RWPE2 (cell line): ENCODE measurements around the gene CD40.

Experiments used
- ATAC-seq: fragments of 200-7000 bp; cut with Tn5 transposase; 3 replicates; pipeline ENCODE4 v1.9.1; 2021; ENCODE audit warnings: low read depth
- DNase-seq: peaks from one replicate; pipeline ENCODE4 v3.0.0-alpha.2; 2020; ENCODE audit warnings: low spot score
- H3K27ac ChIP-seq: fragments of 450-650 bp; 2 replicates; pipeline ENCODE4 v1.5.1; 2017; ENCODE audit warnings: mild to moderate bottlenecking; ENCODE audit not compliant: poor library complexity, severe bottlenecking
- H3K27me3 ChIP-seq: fragments of 250-450 bp; sonication (Bioruptor Pico); 2 replicates; pipeline ENCODE4 v1.5.1; 2021; ENCODE audit warnings: mild to moderate bottlenecking, moderate library complexity; ENCODE audit not compliant: insufficient read depth, poor library complexity, severe bottlenecking
- H3K36me3 ChIP-seq: fragments of 250-450 bp; sonication (Bioruptor Pico); 2 replicates; pipeline ENCODE4 v1.5.1; 2020; ENCODE audit warnings: low read depth, mild to moderate bottlenecking, moderate library complexity
- H3K4me1 ChIP-seq: fragments of 250-450 bp; sonication (Bioruptor Pico); 2 replicates; pipeline ENCODE4 v1.5.1; 2021; ENCODE audit warnings: mild to moderate bottlenecking, moderate library complexity; ENCODE audit not compliant: insufficient read depth, poor library complexity, severe bottlenecking
- H3K4me3 ChIP-seq: fragments of 250-450 bp; sonication (Bioruptor Pico); 2 replicates; pipeline ENCODE4 v1.5.1; 2021; ENCODE audit warnings: mild to moderate bottlenecking, moderate library complexity; ENCODE audit not compliant: severe bottlenecking
- H3K9me3 ChIP-seq: fragments of 250-450 bp; sonication (Bioruptor Pico); 2 replicates; pipeline ENCODE4 v1.5.1; 2021; ENCODE audit warnings: mild to moderate bottlenecking, moderate library complexity; ENCODE audit not compliant: severe bottlenecking
- TF ChIP-seq, protein P1 (sequence below): fragments of 450-650 bp; IDR thresholded peaks from one replicate; pipeline ENCODE4 v1.5.1; 2017; ENCODE audit warnings: mild to moderate bottlenecking, moderate library complexity; ENCODE audit not compliant: poor library complexity, severe bottlenecking

The CD40 gene

DNA sequence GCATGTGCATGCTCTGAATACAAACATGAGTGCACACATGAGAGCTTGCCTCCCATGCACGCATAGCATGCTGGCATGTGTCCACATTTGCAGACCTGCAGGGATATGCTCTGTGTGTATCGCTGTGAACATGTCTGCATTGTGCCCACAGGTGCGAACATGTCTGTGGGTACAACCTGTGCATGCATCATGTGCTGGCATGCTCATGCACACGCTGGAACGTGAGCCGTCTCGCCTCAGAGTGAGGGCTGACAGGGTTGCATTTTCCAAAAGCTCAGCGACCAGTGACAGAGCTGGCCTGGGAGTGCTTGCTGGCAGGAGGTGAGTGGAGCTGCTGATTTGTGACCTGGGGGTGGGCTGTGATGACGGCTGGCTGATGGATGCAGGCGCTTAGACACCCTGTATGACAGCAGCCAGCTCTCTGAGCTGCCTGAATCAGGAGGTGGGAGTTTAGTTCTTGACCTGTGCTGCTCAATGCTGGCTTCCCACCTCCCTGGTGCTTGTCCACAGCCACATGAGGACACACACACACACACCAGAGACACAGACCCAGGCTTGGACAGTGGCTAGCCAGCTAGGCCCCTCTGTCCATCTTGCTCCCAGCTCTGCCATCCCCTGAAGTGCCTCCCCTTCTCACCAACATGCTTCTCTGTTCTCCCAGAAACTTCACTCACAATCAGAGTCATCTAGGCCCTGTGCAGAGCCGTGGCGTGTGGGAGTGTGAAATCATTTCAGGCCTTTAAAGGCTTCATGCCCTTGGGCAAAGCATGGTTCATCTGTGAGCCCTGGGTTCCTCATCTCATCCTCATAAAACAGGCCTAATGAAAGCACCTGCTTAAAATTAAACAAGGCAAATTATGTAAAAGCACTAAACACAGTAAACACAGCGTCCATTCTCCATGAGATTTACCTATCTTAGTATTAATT lies 51.4 kb downstream of the CD40 start:
- DNase-seq (no peak), ATAC-seq (peak; percentile 22; the same call in 2 of the 3 replicates)
- no peak overlapping the region for H3K27ac ChIP-seq
- H3K9me3 ChIP-seq, result no peaks in the 10 kb centered on the region
- H3K4me1 ChIP-seq, result no peaks in the 10 kb centered on the region
- H3K36me3 ChIP-seq, result no peaks in the 10 kb centered on the region
- H3K27me3 ChIP-seq, result peaks cover 36% of the 10 kb centered on the region
- H3K4me3 ChIP-seq, result no peak overlapping the region
- TF ChIP-seq, protein P1, sequence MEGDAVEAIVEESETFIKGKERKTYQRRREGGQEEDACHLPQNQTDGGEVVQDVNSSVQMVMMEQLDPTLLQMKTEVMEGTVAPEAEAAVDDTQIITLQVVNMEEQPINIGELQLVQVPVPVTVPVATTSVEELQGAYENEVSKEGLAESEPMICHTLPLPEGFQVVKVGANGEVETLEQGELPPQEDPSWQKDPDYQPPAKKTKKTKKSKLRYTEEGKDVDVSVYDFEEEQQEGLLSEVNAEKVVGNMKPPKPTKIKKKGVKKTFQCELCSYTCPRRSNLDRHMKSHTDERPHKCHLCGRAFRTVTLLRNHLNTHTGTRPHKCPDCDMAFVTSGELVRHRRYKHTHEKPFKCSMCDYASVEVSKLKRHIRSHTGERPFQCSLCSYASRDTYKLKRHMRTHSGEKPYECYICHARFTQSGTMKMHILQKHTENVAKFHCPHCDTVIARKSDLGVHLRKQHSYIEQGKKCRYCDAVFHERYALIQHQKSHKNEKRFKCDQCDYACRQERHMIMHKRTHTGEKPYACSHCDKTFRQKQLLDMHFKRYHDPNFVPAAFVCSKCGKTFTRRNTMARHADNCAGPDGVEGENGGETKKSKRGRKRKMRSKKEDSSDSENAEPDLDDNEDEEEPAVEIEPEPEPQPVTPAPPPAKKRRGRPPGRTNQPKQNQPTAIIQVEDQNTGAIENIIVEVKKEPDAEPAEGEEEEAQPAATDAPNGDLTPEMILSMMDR, result no peak

GRCh38 chr20:46171476-46171875 lies 53.4 kb downstream of the CD40 start:
- Histone ChIP-seq H3K27me3 (peaks cover 52% of the 10 kb centered on the region), H3K9me3 (no peaks in the 10 kb centered on the region), H3K4me1 (no peaks in the 10 kb centered on the region), H3K36me3 (no peaks in the 10 kb centered on the region), H3K27ac (no peak overlapping the region), H3K4me3 (no peak overlapping the region)
- TF ChIP-seq, protein P1, result no peak
- DNase-seq, result no peak
- ATAC-seq, result no peak

DNA sequence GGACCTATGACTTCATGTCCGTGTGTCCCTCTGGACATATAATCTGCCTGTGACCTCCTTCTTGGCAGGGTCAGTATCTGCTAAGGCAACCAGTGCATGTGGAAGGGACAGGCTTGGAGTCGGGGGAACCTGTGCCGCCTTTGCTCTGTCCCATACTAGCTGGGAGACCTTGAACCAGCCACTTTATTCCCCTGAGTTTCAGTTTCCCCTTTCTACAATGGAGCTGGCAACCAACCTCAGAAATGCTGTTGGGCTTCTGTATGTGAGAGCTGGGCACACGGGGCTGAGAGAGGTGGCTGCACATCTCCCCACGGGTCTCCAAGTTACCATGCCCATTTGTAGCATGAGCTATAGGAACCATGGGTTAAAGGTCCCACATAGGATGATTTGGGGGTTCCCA lies 53.8 kb downstream of the CD40 start:
- Histone ChIP-seq H3K4me3 (no peak overlapping the region), H3K4me1 (no peaks in the 10 kb centered on the region), H3K36me3 (no peaks in the 10 kb centered on the region), H3K9me3 (no peaks in the 10 kb centered on the region), H3K27me3 (peaks cover 54% of the 10 kb centered on the region), H3K27ac (no peak overlapping the region)
- DNase-seq (no peak), ATAC-seq (no peak)
- TF ChIP-seq, protein P1, result no peak

DNA sequence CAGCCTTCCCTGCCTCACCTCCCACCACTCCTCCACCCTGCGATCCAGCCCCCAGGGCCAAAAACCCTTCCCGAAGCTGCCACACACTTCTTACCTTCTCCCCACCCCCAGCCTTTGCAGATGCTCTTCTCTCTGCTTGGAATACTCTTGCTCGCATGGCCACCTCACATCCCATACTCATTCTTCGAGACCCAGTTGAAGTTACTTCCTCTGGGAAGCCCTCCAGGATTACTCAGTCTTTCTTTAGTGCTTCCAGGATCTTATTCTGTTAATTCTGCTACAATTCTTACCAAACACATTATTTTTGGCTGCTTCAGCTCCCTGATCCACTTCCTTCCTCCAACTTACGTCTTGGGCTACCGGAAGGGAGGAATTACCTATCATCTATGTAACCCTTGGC lies 54.3 kb downstream of the CD40 start:
- TF ChIP-seq, protein P1, result no peak
- H3K27ac ChIP-seq, result no peak overlapping the region
- DNase-seq, result no peak
- H3K27me3 ChIP-seq, result peaks cover 54% of the 10 kb centered on the region
- H3K9me3 ChIP-seq, result no peaks in the 10 kb centered on the region
- no peaks in the 10 kb centered on the region for H3K36me3 ChIP-seq
- no peak overlapping the region for H3K4me3 ChIP-seq
- ATAC-seq, result no peak
- H3K4me1 ChIP-seq, result no peaks in the 10 kb centered on the region
